Epithelial cell of proximal tubule (primary cell): ENCODE measurements around the gene ARHGEF6. TPM values are rescaled to one million over a fixed set of nuclear protein-coding genes. Genes with fewer than 3 reads are reported as not detected.

Experiments used
- DNase-seq: peaks from one replicate; pipeline ENCODE4 v3.0.0-alpha.2; 2011; ENCODE audit warnings: low read depth
- H3K4me3 ChIP-seq: 2 replicates; pipeline ENCODE4 v1.5.1; 2011; ENCODE audit warnings: low read depth, mild to moderate bottlenecking, low read length
- total RNA-seq: library from RNA; depleted of rRNA; stranded (reverse); fragments of >200 nt; gene quantifications from 2 replicates; pipeline ENCODE4 v1.2.3, GENCODE V29; 2015
- TF ChIP-seq, protein P1 (sequence below): conservative IDR thresholded peaks from 2 replicates; pipeline ENCODE4 v1.5.1; 2012; ENCODE audit warnings: low read depth, mild to moderate bottlenecking, low read length

The ARHGEF6 gene
- total RNA-seq, 1 donor from 2014 or later: 0.63 TPM

- TF ChIP-seq, protein P1, sequence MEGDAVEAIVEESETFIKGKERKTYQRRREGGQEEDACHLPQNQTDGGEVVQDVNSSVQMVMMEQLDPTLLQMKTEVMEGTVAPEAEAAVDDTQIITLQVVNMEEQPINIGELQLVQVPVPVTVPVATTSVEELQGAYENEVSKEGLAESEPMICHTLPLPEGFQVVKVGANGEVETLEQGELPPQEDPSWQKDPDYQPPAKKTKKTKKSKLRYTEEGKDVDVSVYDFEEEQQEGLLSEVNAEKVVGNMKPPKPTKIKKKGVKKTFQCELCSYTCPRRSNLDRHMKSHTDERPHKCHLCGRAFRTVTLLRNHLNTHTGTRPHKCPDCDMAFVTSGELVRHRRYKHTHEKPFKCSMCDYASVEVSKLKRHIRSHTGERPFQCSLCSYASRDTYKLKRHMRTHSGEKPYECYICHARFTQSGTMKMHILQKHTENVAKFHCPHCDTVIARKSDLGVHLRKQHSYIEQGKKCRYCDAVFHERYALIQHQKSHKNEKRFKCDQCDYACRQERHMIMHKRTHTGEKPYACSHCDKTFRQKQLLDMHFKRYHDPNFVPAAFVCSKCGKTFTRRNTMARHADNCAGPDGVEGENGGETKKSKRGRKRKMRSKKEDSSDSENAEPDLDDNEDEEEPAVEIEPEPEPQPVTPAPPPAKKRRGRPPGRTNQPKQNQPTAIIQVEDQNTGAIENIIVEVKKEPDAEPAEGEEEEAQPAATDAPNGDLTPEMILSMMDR: no peak
- no peak for DNase-seq
- H3K4me3 ChIP-seq: no peak overlapping the region
Observed at GRCh38 chrX:136714626-136715599, 65.8 kb downstream of the ARHGEF6 start.

DNA sequence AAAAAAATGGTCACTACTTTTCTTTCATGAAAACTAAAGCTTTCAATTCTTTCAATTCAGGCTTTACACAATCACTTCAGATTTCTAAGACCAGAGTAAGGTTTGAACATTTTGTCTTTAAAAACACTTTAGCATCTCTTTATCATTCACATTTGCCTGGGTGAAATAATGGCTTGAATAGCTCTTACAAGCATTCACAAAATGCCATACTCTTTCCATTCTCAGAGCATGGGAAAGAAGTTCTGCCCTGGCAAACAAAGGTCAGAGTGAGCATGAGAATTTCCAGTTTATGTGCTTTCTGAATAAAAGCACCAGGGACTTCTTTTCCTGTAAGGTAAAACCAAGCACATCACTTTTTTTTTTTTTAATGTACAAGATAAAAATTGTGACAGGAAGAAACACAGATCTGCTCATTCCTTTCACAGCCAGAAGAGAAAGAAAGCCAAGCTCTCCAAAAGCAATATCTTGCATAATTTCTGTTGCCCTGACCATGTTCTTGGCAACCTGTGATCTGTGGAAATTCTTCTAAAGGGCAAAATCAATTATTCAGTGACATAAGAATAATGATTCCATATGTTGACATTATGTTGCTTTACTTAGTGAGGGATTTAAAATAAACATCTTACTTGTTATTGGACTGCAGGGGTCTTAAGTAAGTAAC lies 68.0 kb downstream of the ARHGEF6 start:
- no peak overlapping the region for H3K4me3 ChIP-seq
- no peak for DNase-seq
- TF ChIP-seq, protein P1: no peak

- TF ChIP-seq, protein P1: peak; percentile 62
- H3K4me3 ChIP-seq: no peak overlapping the region
- no peak for DNase-seq
Observed at GRCh38 chrX:136711147-136711546, 69.6 kb downstream of the ARHGEF6 start.

GRCh38 chrX:136710325-136710951 lies 70.3 kb downstream of the ARHGEF6 start:
- DNase-seq: no peak
- no peak overlapping the region for H3K4me3 ChIP-seq
- TF ChIP-seq, protein P1: no peak

DNA sequence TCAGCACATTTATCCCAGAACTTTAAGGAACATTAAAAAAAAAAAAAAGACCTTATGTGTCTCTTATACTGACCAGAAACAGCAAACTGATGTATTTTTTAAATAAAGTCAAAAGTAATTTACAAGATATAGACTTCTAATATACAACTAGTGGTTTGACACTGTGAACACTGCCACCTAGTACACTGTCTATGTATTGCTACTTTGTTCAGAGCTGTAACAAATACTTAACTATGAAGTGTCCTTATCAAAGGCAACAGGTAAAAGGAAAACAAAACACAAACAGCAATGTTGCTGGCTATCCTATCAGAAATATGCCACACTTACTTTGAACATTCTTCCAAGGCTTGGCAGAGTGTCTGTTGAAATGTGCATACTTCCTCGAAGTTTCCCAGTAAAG lies 72.4 kb downstream of the ARHGEF6 start:
- H3K4me3 ChIP-seq: no peak overlapping the region
- DNase-seq: no peak
- TF ChIP-seq, protein P1: peak; percentile 48

DNA sequence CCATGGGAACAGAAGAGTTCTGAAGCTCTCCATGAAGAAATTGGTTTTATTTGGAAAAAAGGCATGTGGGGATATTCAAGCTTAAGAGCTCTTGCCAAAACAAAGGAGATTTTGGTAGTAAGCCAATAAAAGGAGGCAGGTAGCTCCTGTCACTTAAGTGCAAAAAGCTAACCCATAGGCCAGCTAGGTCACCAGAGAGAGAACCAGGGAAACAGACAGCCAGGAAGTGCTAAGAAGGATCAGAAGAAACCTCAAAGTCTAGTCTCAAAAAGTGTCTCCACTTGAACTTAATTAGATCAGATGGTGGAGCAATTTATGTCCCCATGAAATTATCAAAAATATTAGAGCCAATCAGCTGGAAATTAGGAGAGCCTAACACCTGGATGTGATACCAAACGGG lies 83.6 kb downstream of the ARHGEF6 start:
- no peak for DNase-seq
- TF ChIP-seq, protein P1: no peak
- H3K4me3 ChIP-seq: no peak overlapping the region
